Esophagus muscularis mucosa (tissue), 4 donors: ENCODE results near the gene VIL1.

Experiments
- EP300 ChIP-seq: sonication (generic); formaldehyde crosslinking; IDR thresholded peaks from one replicate; pipeline ENCODE4 v1.6.1; 2017; ENCODE audit warnings: antibody characterized with exemption
- POLR2A ChIP-seq: fragments of 450-650 bp; IDR thresholded peaks from one replicate; pipeline ENCODE4 v1.6.1; 2017; ENCODE audit warnings: antibody characterized with exemption, moderate library complexity, mild to moderate bottlenecking, low read depth
- POLR2AphosphoS5 ChIP-seq, 2 donors: sonication (generic); formaldehyde crosslinking; IDR thresholded peaks; one replicate each; pipeline ENCODE4 v1.6.1; 2017; ENCODE audit warnings: antibody characterized with exemption in 2 of 2
- TF ChIP-seq, protein P1 (sequence below), 3 experiments: fragments of 200-600 bp in 2 of 3; fragments of 450-650 bp in 1 of 3; sonication (generic) in 2 of 3; IDR thresholded peaks; one replicate each; pipeline ENCODE4 v1.5.1; 2017 to 2019; ENCODE audit warnings: antibody characterized with exemption in 3 of 3, mild to moderate bottlenecking in 2 of 3, moderate library complexity in 1 of 3

DNA sequence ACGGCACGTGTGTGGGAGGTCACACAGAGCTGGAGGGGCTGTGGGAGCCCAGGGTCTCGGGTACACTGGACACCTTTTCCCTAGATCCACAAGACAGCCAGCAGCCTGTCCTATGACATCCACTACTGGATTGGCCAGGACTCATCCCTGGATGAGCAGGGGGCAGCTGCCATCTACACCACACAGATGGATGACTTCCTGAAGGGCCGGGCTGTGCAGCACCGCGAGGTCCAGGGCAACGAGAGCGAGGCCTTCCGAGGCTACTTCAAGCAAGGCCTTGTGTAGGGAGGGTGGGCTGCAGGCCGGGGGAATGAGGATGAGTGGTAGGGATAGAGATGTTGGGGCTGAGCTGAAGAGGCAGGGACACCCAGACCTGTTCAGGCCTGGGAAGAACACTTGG lies 6.6 kb downstream of the VIL1 start:
- TF ChIP-seq, protein P1, sequence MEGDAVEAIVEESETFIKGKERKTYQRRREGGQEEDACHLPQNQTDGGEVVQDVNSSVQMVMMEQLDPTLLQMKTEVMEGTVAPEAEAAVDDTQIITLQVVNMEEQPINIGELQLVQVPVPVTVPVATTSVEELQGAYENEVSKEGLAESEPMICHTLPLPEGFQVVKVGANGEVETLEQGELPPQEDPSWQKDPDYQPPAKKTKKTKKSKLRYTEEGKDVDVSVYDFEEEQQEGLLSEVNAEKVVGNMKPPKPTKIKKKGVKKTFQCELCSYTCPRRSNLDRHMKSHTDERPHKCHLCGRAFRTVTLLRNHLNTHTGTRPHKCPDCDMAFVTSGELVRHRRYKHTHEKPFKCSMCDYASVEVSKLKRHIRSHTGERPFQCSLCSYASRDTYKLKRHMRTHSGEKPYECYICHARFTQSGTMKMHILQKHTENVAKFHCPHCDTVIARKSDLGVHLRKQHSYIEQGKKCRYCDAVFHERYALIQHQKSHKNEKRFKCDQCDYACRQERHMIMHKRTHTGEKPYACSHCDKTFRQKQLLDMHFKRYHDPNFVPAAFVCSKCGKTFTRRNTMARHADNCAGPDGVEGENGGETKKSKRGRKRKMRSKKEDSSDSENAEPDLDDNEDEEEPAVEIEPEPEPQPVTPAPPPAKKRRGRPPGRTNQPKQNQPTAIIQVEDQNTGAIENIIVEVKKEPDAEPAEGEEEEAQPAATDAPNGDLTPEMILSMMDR (IDR thresholded peaks at IDR 0.05), result no peak
- TF ChIP-seq POLR2AphosphoS5 (IDR thresholded peaks at IDR 0.05) (no peak), POLR2A (no peak), EP300 (no peak)
